Measurements from ENCODE around the gene NRIP1.
"Not testable (repeated sequence)": the region's sequence is repeated elsewhere in the genome, so short reads cannot be mapped to it uniquely, and the experiment has no call there.

Gene NRIP1

GRCh38 chr21:15037095-15037899 is 27.5 kb downstream of the NRIP1 start:
- no peak for DNase-seq

DNA sequence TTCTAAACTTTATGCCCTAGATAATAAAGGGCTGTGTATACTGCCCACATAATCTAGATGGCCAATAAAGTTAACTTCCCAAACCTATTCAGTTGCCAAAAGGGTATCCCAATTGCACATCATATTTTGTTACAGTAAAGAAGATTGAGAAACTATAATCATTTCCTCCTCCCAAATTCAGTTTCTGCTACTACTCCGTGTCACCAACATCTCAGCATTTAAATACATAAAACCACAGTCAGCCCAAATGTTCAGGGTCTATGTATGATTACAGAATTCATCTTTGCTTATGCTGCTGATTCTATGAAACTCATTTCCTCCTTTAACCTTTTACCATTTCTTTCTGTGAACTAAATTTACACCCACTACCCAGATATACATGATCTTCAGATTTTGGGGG is 28.6 kb downstream of the NRIP1 start:
- no peak for DNase-seq

DNA sequence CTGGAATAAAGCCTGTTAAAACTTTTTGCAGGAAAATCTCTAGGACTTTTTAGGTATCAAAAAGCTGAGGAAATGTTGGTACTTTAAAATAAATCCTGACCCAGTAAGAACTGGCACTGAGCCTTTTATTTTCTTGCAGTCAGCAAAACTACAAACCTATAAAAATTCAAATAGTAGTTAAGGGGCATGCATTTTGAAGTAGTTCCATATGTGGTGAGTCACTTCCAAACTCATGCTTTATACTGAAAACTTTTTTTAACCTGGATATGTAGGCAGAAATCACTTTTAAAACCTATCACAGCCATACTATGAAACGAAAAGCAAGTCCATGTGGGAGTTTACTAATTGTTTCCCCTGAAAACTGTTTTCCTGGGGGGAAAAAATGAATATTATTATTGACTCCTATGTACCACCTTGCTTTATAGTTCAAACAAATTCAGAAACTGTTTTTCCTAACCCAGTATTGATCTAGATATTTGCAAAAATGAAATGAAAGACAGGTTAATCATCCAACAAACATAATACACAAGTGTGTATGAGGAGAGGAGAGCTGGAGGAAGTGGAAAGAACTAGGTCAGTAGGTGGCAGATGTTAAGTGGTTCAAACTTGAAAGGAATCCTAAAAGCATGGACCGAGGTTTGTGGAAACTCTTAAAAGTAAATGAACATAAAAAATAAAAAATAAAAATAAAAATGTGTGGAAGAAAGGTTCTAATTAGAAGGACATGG is 30.5 kb downstream of the NRIP1 start:
- no peak for DNase-seq

GRCh38 chr21:15031790-15032357 is 32.9 kb downstream of the NRIP1 start:
- DNase-seq: no peak

GRCh38 chr21:15031362-15031761 is 33.4 kb downstream of the NRIP1 start:
- DNase-seq: not testable (repeated sequence)

- not testable (repeated sequence) for DNase-seq
Measured at GRCh38 chr21:15030861-15031260, 33.9 kb downstream of the NRIP1 start.

DNA sequence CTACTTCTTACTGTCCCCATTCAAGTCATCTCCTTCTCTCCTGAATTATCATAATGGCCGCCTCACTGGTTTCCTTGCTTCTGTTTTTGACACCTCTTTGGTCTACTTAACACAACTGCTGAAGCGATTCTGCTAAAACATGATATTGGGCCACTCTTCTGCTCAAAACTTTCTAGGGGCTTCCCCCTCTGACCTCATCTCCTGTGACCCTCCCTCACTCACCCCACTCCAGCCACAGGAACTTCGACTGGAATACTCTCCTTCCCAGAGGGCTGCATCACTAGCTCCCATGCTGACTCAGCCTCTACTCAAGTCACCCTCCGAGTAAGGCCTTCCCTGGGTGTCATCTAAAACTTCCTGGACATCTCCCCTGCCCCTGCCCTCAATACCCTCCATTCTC is 35.7 kb downstream of the NRIP1 start:
- DNase-seq: no peak

DNA sequence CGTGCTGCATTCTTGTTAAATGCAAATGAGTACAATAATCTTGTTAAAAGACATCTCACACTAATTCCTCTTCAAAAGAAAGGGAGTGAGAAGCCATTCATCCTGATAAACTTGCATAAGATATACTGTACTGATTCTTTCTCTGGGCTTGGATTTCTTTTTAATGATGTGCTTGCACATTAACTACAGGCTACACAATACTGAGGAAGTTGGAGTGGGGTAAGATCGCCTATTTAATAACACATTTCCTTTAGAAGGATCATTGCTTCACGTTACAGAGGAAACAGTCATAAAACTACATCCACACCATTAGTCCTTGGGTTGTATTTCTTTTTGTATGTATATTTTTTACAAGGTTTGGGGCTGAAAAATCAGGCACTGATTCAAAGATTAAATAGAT is 36.6 kb downstream of the NRIP1 start:
- DNase-seq: no peak

GRCh38 chr21:15027056-15027455 is 37.7 kb downstream of the NRIP1 start:
- no peak for DNase-seq

DNA sequence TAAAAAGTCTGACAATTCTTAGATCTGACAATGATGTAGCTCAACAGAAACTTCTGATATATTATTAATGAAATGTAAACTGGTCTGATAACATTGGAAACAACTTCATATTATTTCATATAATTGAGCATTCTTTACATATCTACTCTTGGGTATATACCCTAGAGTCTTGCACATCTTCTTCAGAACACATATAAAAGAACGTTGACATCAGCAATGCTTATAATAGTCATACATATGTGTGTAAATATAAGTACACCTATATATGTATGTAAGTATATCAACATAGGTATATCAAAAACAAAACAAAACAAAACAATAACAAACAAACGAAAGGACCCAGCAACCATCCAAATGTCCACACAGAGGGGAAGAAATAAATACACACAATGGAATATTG is 38.4 kb downstream of the NRIP1 start:
- DNase-seq: no peak

DNA sequence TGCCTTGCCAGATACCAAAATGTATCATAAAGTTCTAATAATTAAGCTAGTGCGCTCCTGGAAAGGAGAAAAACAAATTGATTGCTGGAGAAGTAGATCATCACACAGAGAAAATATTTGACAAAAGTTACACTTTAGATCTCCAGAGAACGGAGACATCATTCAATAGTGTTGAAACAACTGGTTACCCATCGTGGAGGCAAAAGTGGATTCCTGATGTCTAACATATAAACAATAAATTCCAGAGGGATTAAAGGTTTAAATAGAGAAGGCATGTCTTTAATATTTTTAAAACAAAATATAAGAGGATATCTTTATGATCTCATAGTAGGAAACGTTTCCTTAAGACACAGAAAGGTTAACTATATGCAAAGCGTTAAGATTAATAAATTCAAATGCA is 41.0 kb downstream of the NRIP1 start:
- no peak for DNase-seq

DNA sequence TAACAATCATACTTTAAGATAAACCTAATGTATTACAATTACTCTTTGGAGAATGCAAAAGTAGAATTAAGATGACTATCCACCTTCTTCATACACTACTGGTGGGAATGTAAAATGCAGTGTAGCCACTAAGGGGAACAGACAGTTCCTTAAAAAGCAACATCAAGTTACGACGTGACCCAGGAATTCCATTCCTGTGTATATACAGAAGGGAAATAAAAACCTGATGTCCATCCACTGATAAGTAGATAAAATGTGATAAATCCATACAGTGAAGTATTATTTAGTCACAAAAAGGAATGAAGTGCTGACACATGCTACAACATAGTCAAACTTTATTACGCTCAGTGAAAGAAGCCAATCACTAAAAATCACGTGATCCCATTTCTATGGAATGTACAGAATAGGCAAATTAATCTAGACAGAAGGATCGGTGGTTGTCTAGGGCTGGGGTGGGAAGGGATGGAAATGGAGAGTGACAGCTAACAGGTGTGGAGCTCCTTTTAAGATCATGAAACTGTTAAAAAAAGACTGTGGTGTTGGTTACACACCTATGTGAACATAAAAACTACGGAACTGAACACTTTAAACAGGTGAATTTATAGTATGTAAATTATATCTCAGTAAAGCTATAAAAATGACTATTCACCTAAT is 42.1 kb downstream of the NRIP1 start:
- no peak for DNase-seq

DNA sequence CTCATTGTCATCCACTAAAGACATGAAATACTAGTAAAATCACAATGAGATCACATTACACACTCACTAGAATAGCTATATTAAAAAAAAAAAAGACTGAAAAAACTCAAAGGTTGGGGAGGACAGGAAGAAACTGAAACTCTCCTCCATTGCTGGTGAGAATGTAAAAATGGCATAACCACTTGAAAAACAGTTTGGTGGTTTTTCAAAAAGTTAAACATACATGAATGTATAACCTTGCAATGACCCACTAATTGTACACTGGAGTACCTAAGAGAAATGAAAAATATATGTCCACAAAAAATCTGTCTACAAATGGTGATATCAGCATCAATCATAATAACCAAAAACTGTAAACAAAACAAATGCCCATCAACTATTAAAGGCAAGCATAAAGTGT is 44.0 kb downstream of the NRIP1 start:
- DNase-seq: no peak

DNA sequence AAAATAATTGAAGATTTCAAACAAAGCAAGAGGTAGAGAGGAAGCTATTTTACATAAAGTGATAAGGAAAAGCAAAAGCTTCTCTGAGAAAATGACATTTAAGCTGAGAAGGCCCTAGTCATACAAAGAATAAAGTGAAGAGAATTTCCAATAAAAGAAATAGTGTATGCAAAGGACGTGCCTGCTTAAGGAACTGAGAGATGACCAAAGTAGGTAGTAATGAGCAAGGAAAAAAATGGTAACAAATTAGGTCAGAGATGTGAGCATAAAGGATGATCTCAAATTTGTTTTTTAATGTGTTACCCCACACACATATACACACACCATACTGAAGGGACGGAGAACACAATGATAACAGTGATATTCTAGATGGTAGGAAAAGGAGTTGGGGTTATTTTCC is 46.4 kb downstream of the NRIP1 start:
- no peak for DNase-seq

GRCh38 chr21:15015622-15016471 is 49.0 kb downstream of the NRIP1 start:
- DNase-seq: no peak

DNA sequence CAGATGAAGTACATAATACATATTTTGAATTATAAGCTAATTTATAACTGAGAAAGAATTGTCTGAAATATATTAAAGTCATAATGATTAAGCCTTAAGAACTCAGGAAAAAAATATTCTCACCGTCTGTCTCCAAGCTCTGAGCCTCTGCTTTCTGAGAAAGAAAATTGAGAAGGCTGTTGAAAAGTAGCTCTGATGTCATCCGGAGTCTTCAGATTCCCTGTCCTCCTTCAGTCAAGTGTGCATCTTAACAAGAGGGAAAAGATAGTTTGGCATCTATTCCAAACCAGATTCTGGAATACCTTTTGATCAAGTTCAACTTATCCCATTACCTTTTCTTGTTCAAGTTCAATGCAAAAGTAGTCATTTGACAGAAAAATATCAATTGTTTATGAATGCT is 50.6 kb downstream of the NRIP1 start:
- no peak for DNase-seq

DNA sequence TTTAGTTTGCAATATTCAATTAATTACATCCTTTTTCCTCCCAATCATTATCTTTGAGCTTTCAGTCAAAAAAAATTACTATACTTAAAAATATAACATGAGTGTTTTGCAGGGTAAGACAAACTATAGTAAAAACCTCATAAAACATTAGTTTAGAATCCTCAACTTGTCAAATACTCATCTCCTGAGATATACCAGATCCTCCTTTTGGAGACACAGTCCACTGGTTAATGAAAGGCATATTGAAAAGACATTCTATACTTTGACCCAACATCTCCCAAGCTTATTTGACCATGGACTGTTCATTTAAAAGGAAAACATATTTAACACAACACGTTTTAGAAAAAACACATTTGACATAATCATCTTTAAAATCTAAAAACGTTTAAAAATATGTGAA is 52.8 kb downstream of the NRIP1 start:
- DNase-seq: no peak

DNA sequence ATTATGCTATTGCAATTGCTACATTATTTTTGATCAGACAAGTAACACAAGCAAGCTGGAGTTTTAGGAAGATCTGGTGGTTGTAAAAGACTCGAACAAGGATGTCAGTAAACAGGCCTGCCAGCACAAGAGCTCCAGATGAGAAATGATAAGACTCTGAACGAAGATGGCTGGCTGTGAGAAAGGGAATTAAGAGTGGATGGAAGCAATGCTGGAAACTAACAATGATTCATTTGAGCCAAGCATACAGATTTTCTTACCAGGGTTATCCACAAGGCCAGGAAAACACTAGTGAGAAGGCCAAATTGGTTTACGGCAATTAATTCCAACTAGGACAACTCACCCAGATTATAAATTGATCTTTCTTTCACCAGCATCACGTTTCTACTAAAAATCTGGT is 54.2 kb downstream of the NRIP1 start:
- DNase-seq: no peak

- DNase-seq: no peak
Measured at GRCh38 chr21:15009837-15010363, 54.9 kb downstream of the NRIP1 start.

- no peak for DNase-seq
Measured at GRCh38 chr21:15007716-15008296, 57.0 kb downstream of the NRIP1 start.

GRCh38 chr21:15006594-15007230 is 58.1 kb downstream of the NRIP1 start:
- no peak for DNase-seq
